ENCODE measurements around the gene ATOX1. TPM values are rescaled to one million over a fixed set of nuclear protein-coding genes. Genes with fewer than 3 reads are reported as not detected.

ATOX1 gene
- total and polyA plus RNA-seq, 2 experiments from 2014 or later = 118 to 134 TPM

GRCh38 chr5:151771259-151772028 is 13.0 kb upstream of the ATOX1 start, which contains the start of gene G3BP1 (continued):
- TF ChIP-seq, protein P1, sequence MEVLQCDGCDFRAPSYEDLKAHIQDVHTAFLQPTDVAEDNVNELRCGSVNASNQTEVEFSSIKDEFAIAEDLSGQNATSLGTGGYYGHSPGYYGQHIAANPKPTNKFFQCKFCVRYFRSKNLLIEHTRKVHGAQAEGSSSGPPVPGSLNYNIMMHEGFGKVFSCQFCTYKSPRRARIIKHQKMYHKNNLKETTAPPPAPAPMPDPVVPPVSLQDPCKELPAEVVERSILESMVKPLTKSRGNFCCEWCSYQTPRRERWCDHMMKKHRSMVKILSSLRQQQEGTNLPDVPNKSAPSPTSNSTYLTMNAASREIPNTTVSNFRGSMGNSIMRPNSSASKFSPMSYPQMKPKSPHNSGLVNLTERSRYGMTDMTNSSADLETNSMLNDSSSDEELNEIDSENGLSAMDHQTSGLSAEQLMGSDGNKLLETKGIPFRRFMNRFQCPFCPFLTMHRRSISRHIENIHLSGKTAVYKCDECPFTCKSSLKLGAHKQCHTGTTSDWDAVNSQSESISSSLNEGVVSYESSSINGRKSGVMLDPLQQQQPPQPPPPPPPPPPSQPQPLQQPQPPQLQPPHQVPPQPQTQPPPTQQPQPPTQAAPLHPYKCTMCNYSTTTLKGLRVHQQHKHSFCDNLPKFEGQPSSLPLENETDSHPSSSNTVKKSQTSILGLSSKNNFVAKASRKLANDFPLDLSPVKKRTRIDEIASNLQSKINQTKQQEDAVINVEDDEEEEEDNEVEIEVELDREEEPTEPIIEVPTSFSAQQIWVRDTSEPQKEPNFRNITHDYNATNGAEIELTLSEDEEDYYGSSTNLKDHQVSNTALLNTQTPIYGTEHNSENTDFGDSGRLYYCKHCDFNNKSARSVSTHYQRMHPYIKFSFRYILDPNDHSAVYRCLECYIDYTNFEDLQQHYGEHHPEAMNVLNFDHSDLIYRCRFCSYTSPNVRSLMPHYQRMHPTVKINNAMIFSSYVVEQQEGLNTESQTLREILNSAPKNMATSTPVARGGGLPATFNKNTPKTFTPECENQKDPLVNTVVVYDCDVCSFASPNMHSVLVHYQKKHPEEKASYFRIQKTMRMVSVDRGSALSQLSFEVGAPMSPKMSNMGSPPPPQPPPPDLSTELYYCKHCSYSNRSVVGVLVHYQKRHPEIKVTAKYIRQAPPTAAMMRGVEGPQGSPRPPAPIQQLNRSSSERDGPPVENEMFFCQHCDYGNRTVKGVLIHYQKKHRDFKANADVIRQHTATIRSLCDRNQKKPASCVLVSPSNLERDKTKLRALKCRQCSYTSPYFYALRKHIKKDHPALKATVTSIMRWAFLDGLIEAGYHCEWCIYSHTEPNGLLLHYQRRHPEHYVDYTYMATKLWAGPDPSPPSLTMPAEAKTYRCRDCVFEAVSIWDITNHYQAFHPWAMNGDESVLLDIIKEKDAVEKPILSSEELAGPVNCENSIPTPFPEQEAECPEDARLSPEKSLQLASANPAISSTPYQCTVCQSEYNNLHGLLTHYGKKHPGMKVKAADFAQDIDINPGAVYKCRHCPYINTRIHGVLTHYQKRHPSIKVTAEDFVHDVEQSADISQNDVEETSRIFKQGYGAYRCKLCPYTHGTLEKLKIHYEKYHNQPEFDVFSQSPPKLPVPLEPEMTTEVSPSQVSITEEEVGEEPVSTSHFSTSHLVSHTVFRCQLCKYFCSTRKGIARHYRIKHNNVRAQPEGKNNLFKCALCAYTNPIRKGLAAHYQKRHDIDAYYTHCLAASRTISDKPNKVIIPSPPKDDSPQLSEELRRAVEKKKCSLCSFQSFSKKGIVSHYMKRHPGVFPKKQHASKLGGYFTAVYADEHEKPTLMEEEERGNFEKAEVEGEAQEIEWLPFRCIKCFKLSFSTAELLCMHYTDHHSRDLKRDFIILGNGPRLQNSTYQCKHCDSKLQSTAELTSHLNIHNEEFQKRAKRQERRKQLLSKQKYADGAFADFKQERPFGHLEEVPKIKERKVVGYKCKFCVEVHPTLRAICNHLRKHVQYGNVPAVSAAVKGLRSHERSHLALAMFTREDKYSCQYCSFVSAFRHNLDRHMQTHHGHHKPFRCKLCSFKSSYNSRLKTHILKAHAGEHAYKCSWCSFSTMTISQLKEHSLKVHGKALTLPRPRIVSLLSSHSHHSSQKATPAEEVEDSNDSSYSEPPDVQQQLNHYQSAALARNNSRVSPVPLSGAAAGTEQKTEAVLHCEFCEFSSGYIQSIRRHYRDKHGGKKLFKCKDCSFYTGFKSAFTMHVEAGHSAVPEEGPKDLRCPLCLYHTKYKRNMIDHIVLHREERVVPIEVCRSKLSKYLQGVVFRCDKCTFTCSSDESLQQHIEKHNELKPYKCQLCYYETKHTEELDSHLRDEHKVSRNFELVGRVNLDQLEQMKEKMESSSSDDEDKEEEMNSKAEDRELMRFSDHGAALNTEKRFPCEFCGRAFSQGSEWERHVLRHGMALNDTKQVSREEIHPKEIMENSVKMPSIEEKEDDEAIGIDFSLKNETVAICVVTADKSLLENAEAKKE (CRISPR knock-in tag; IDR thresholded peaks at IDR 0.05) = no peak
- TF ChIP-seq STAT1 (IDR thresholded peaks at IDR 0.05; ENCODE audit: unreplicated experiment) (no peak), CREB1 (CRISPR knock-in tag; IDR thresholded peaks at IDR 0.05; ENCODE audit: low read depth) (peak; percentile 83), ZNF331 (CRISPR knock-in tag; IDR thresholded peaks at IDR 0.05; ENCODE audit: low read depth) (no peak), EZH2phosphoT487 (IDR thresholded peaks at IDR 0.05; ENCODE audit: unreplicated experiment) (no peak), POLR2AphosphoS5 (IDR thresholded peaks at IDR 0.05; ENCODE audit: low read depth) (peak; percentile 99), EZH2 (IDR thresholded peaks at IDR 0.05; ENCODE audit: low read depth, unreplicated experiment) (no peak), ZNF114 (CRISPR knock-in tag; IDR thresholded peaks at IDR 0.05) (no peak), JUNB (IDR thresholded peaks at IDR 0.05; ENCODE audit: unreplicated experiment) (no peak), REST (IDR thresholded peaks at IDR 0.05; ENCODE audit: unreplicated experiment) (peak; percentile 26)

Measured in GM23338 (cell line).